Fibroblast of lung (primary cell): Measurements from ENCODE around the gene SLC10A6. TPM values are rescaled to one million over a fixed set of nuclear protein-coding genes. Genes with fewer than 3 reads are reported as not detected.

Source experiments
- DNase-seq, 2 donors: peaks; one replicate each; pipeline versions ENCODE4 v3.0.0 to v3.0.0-alpha.2; 2010; ENCODE audit warnings: low read depth in 2 of 2
- H2AFZ ChIP-seq: 2 replicates; pipeline ENCODE4 v1.5.1; 2012; ENCODE audit warnings: low read length, control low read depth, inconsistent platforms
- H3K27ac ChIP-seq: 2 replicates; pipeline ENCODE4 v1.5.1; 2011; ENCODE audit warnings: low read length, control low read depth; ENCODE audit not compliant: insufficient read depth
- H3K27me3 ChIP-seq: 2 replicates; pipeline ENCODE4 v1.5.1; 2011; ENCODE audit warnings: mild to moderate bottlenecking, low read length; ENCODE audit not compliant: control insufficient read depth, insufficient read depth
- H3K36me3 ChIP-seq: 2 replicates; pipeline ENCODE4 v1.5.1; 2011; ENCODE audit warnings: low read length; ENCODE audit not compliant: control insufficient read depth, insufficient read depth
- H3K4me1 ChIP-seq: 2 replicates; pipeline ENCODE4 v1.5.1; 2011; ENCODE audit warnings: low read length; ENCODE audit not compliant: control insufficient read depth, insufficient read depth; ENCODE audit errors: extremely low read depth
- H3K4me2 ChIP-seq: 2 replicates; pipeline ENCODE4 v1.5.1; 2011; ENCODE audit warnings: low read length, control low read depth; ENCODE audit not compliant: insufficient read depth; ENCODE audit errors: extremely low read depth
- H3K4me3 ChIP-seq, 4 experiments: fragments of 200-600 bp in 1 of 4; sonication (generic) in 1 of 4; replicated peaks in 1 of 4; 2 replicates each; pipeline ENCODE4 v1.5.1; 2011 to 2016; ENCODE audit warnings: low read length in 4 of 4, low read depth in 3 of 4, mild to moderate bottlenecking in 3 of 4, control low read depth in 2 of 4, inconsistent platforms in 1 of 4, mixed read lengths in 1 of 4; ENCODE audit not compliant: insufficient read depth in 1 of 4; ENCODE audit errors: control extremely low read depth in 1 of 4
- H3K79me2 ChIP-seq: 2 replicates; pipeline ENCODE4 v1.5.1; 2012; ENCODE audit warnings: mild to moderate bottlenecking, low read length, inconsistent platforms; ENCODE audit not compliant: control insufficient read depth, insufficient read depth
- H3K9ac ChIP-seq: 2 replicates; pipeline ENCODE4 v1.5.1; 2011; ENCODE audit warnings: mild to moderate bottlenecking, low read length, control low read depth; ENCODE audit not compliant: insufficient read depth
- H3K9me3 ChIP-seq: 2 replicates; pipeline ENCODE4 v1.5.1; 2012; ENCODE audit warnings: low read depth, low read length; ENCODE audit not compliant: control insufficient read depth, insufficient read depth
- H4K20me1 ChIP-seq: 2 replicates; pipeline ENCODE4 v1.5.1; 2011; ENCODE audit warnings: low read length; ENCODE audit not compliant: control insufficient read depth, insufficient read depth; ENCODE audit errors: extremely low read depth
- EZH2 ChIP-seq: IDR thresholded peaks from 2 replicates; pipeline ENCODE4 v1.5.1; 2012; ENCODE audit warnings: low read length, control low read depth, mild to moderate bottlenecking; ENCODE audit errors: missing control alignments
- polyA plus RNA-seq, 2 donors: library from polyadenylated mRNA; depleted of rRNA in 1 of 2; stranded (reverse) in 1 of 2; unstranded in 1 of 2; fragments of >200 nt; gene quantifications; 2 replicates each; pipeline ENCODE4 v1.2.1, GENCODE V29; 2011 to 2012; ENCODE audit warnings: missing spikeins in 1 of 2
- total RNA-seq: library from RNA; depleted of rRNA; stranded (reverse); fragments of >200 nt; gene quantifications from 2 replicates; pipeline ENCODE4 v1.2.1, GENCODE V29; 2014
- TF ChIP-seq, protein P1 (sequence below), 2 donors: IDR thresholded peaks in 1 of 2; conservative IDR thresholded peaks in 1 of 2; 1 replicate in 1 of 2; 2 replicates in 1 of 2; pipeline ENCODE4 v1.5.1; 2011 to 2012; ENCODE audit warnings: low read length in 2 of 2, control low read depth in 1 of 2, inconsistent platforms in 1 of 2, low read depth in 1 of 2, mild to moderate bottlenecking in 1 of 2

SLC10A6 gene
- total and polyA plus RNA-seq, 2 donors (not counting 1 experiment from before 2014, with no cell fraction given), result 0.66 TPM; not detected in 1

DNA sequence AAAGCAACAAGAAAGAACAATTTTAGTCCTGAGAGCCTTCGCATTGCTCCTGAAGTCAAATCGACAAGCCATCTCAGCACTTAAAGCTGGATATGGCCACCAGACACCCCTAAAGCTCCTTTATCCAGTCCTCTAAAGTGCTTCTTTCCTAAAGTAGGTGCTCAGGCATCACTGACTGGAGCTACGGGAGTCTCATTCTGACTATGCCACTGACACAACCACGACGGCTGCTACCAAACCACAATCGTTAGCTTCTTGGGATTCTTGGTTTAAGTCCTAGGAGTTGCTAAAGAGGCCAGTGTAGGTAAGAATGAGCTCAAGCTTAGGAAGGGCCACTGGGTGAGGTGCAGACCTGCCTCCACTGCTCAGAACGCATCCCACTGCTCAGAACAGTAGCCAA lies 1.0 kb downstream of the SLC10A6 start:
- TF ChIP-seq EZH2, result no peak
- TF ChIP-seq, protein P1, sequence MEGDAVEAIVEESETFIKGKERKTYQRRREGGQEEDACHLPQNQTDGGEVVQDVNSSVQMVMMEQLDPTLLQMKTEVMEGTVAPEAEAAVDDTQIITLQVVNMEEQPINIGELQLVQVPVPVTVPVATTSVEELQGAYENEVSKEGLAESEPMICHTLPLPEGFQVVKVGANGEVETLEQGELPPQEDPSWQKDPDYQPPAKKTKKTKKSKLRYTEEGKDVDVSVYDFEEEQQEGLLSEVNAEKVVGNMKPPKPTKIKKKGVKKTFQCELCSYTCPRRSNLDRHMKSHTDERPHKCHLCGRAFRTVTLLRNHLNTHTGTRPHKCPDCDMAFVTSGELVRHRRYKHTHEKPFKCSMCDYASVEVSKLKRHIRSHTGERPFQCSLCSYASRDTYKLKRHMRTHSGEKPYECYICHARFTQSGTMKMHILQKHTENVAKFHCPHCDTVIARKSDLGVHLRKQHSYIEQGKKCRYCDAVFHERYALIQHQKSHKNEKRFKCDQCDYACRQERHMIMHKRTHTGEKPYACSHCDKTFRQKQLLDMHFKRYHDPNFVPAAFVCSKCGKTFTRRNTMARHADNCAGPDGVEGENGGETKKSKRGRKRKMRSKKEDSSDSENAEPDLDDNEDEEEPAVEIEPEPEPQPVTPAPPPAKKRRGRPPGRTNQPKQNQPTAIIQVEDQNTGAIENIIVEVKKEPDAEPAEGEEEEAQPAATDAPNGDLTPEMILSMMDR (conservative IDR thresholded peaks at IDR 0.05 in 1 of 2, IDR thresholded peaks at IDR 0.05 in 1 of 2; ENCODE audit: low read depth in 1 of 2, low read length in 2 of 2), result no peak
- no peaks in the 10 kb centered on the region for H3K36me3 ChIP-seq
- no peaks in the 10 kb centered on the region for H3K79me2 ChIP-seq
- no peak overlapping the region for H3K9ac ChIP-seq
- no peaks in the 10 kb centered on the region for H3K27me3 ChIP-seq
- H3K27ac ChIP-seq, result no peak overlapping the region
- H2AFZ ChIP-seq, result peak overlapping the region; percentile 21
- H3K4me2 ChIP-seq, result no peak overlapping the region
- H4K20me1 ChIP-seq, result no peaks in the 10 kb centered on the region
- H3K4me1 ChIP-seq, result no peaks in the 10 kb centered on the region
- no peaks in the 10 kb centered on the region for H3K9me3 ChIP-seq
- H3K4me3 ChIP-seq, result no peak overlapping the region
- DNase-seq, result peak in 1 of 2 donors; percentile 63

DNA sequence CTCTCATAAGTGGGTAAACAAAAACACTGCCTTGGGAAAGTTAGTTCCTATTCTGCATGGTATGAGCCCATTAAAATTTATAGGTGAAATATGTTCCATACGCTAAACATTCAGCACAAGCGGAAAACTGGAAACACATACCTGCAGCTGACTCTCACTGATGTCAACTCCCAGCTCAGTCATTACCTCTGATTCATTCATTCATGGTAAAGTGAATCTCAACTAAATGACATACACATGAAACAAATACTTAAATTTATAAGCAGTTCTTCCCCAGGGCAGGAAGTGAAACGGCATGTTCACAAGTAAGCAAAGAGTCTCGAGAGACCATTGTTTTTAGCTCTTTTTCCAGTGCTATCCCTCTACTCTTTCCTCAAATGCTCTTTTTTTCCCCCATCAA lies 1.6 kb downstream of the SLC10A6 start:
- H2AFZ ChIP-seq, result no peak overlapping the region
- H3K27ac ChIP-seq, result no peak overlapping the region
- no peaks in the 10 kb centered on the region for H3K36me3 ChIP-seq
- no peaks in the 10 kb centered on the region for H3K27me3 ChIP-seq
- no peaks in the 10 kb centered on the region for H3K79me2 ChIP-seq
- TF ChIP-seq, protein P1 (conservative IDR thresholded peaks at IDR 0.05 in 1 of 2, IDR thresholded peaks at IDR 0.05 in 1 of 2; ENCODE audit: low read depth in 1 of 2, low read length in 2 of 2), result no peak
- no peak for TF ChIP-seq EZH2
- no peak overlapping the region for H3K4me2 ChIP-seq
- DNase-seq, result no peak
- no peaks in the 10 kb centered on the region for H4K20me1 ChIP-seq
- no peak overlapping the region for H3K9ac ChIP-seq
- no peaks in the 10 kb centered on the region for H3K9me3 ChIP-seq
- no peak overlapping the region for H3K4me3 ChIP-seq
- H3K4me1 ChIP-seq, result no peaks in the 10 kb centered on the region

DNA sequence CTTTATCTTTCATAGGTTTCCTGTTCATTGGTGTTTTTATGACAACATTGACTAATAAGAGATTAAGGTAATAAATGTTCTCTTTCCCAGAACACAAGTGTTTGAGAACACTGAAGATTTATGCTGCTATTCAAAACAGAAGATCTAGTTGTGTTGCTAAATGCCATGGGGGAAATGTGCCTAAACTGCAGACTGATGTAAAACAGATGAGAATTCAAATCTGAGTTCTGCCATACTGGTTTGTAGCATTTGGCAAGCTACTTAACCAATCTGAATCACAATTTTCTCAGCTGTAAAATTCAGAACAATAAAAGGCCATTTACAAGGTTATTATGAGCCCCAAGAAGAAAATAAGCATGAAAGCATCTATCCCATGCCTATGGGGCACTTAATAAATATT lies 2.3 kb downstream of the SLC10A6 start:
- H2AFZ ChIP-seq, result no peak overlapping the region
- peak; percentile 40 to 44 for DNase-seq

More for the DNA sequence above, 2.3 kb downstream of the SLC10A6 start:
- Histone ChIP-seq H3K4me1 (no peaks in the 10 kb centered on the region), H3K36me3 (no peaks in the 10 kb centered on the region), H3K79me2 (no peaks in the 10 kb centered on the region), H3K9ac (no peak overlapping the region), H4K20me1 (no peaks in the 10 kb centered on the region), H3K27me3 (no peaks in the 10 kb centered on the region), H3K4me3 (no peak overlapping the region), H3K27ac (no peak overlapping the region), H3K9me3 (no peaks in the 10 kb centered on the region), H3K4me2 (no peak overlapping the region)
- TF ChIP-seq, protein P1 (conservative IDR thresholded peaks at IDR 0.05 in 1 of 2, IDR thresholded peaks at IDR 0.05 in 1 of 2; ENCODE audit: low read depth in 1 of 2, low read length in 2 of 2), result no peak
- no peak for TF ChIP-seq EZH2
